Lung (tissue), 12 donors: ENCODE results near the gene LMF1. TPM values are rescaled to one million over a fixed set of nuclear protein-coding genes. Genes with fewer than 3 reads are reported as not detected.
"Not testable (repeated sequence)": the region's sequence is repeated elsewhere in the genome, so short reads cannot be mapped to it uniquely, and the experiment has no call there.

Source experiments
- ATAC-seq: fragments of 200-7000 bp; cut with Tn5 transposase; one replicate; pipeline ENCODE4 v1.9.1; 2020; ENCODE audit warnings: moderate number of reproducible peaks; ENCODE audit not compliant: insufficient read depth, low FRiP score
- DNase-seq, 3 donors: peaks; one replicate each; pipeline ENCODE4 v3.0.0-alpha.2; 2013 to 2017
- H3K27ac ChIP-seq, 2 donors: one replicate each; pipeline ENCODE4 v1.5.1; 2013; ENCODE audit warnings: mild to moderate bottlenecking in 2 of 2, moderate library complexity in 2 of 2, control low read depth in 1 of 2, inconsistent platforms in 1 of 2, low read depth in 1 of 2, low read length in 1 of 2
- H3K27me3 ChIP-seq, 3 donors: one replicate each; pipeline ENCODE4 v1.5.1; 2013; ENCODE audit warnings: low read length in 2 of 3; ENCODE audit not compliant: control insufficient read depth in 3 of 3, insufficient read depth in 3 of 3
- H3K36me3 ChIP-seq, 4 donors: one replicate each; pipeline ENCODE4 v1.5.1; 2013; ENCODE audit warnings: low read length in 4 of 4, mild to moderate bottlenecking in 1 of 4, moderate library complexity in 1 of 4; ENCODE audit not compliant: control insufficient read depth in 4 of 4, insufficient read depth in 4 of 4
- H3K4me1 ChIP-seq, 5 donors: one replicate each; pipeline ENCODE4 v1.5.1; 2013; ENCODE audit warnings: low read length in 5 of 5, mild to moderate bottlenecking in 2 of 5, moderate library complexity in 1 of 5; ENCODE audit not compliant: control insufficient read depth in 5 of 5, insufficient read depth in 5 of 5
- H3K4me3 ChIP-seq: one replicate; pipeline ENCODE4 v1.5.1; 2013; ENCODE audit warnings: mild to moderate bottlenecking, control low read depth, moderate library complexity
- H3K9ac ChIP-seq, 2 donors: one replicate each; pipeline ENCODE4 v1.5.1; 2013; ENCODE audit warnings: low read length in 2 of 2, control low read depth in 1 of 2; ENCODE audit not compliant: insufficient read depth in 1 of 2
- H3K9me3 ChIP-seq, 4 donors: one replicate each; pipeline ENCODE4 v1.5.1; 2013; ENCODE audit warnings: low read length in 3 of 4, mild to moderate bottlenecking in 1 of 4, moderate library complexity in 1 of 4; ENCODE audit not compliant: control insufficient read depth in 4 of 4, insufficient read depth in 3 of 4
- WGBS, 2 donors: extraction: QIAGEN DNeasy Blood & Tissue Kit; methylation state at CpG; one replicate each; pipeline ENCODE4 v1.1.7; 2013; 5-methylcytosine and 5-hydroxymethylcytosine counted together
- polyA plus RNA-seq, 2 donors: library from polyadenylated mRNA; stranded (reverse); fragments of 200-250 nt; gene quantifications; one replicate each; pipeline ENCODE4 v1.2.1, GENCODE V29; 2013
- total RNA-seq, 2 donors: library from RNA; depleted of rRNA in 1 of 2; stranded (reverse); fragments of >200 nt in 1 of 2; gene quantifications; one replicate each; pipeline ENCODE4 v1.2.1, GENCODE V29; 2014 to 2021
- TF ChIP-seq, protein P1 (sequence below): IDR thresholded peaks from 2 replicates; pipeline ENCODE4 v1.5.1; 2012; ENCODE audit warnings: mild to moderate bottlenecking; ENCODE audit errors: control extremely low read depth, extremely low read depth
- donor health status: control.
- donor health status: control.
- donor health status: Bipolar disorder and iron deficiency.
- donor health status: healthy.
- donor health status: DM: yes; HTN: yes; CAD: no.

LMF1 gene
- total and polyA plus RNA-seq, 4 donors, result 9.1 to 23.7 (median 20.6) TPM

DNA sequence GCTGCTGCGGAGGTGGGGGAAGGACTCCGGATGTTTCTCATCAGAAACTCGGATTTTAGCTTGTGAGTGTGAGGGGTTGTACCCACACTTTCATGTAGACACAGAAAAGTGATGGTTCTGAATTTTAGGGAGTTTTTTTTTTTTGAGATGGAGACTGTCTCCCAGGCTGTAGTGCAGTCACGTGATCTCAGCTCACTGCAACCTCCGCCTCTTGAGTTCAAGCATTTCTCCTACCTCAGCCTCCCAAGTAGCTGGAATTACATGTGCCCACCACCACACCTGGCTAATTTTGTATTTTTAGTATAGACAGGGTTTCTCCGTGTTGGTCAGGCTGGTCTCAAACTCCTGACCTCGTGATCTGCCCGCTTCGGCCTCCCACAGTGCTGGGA, 147.9 kb downstream of the LMF1 start:
- H3K9ac ChIP-seq, result no peak overlapping the region
- H3K36me3 ChIP-seq, result no peaks in the 10 kb centered on the region
- H3K27me3 ChIP-seq, result peaks cover 0 to 21% (median 11%) of the 10 kb centered on the region in 3 donors
- ATAC-seq (no peak), DNase-seq (no peak)
- no peak overlapping the region for H3K27ac ChIP-seq
- H3K4me1 ChIP-seq, result peaks cover 0 to 9% (median 5%) of the 10 kb centered on the region in 5 donors
- TF ChIP-seq, protein P1, sequence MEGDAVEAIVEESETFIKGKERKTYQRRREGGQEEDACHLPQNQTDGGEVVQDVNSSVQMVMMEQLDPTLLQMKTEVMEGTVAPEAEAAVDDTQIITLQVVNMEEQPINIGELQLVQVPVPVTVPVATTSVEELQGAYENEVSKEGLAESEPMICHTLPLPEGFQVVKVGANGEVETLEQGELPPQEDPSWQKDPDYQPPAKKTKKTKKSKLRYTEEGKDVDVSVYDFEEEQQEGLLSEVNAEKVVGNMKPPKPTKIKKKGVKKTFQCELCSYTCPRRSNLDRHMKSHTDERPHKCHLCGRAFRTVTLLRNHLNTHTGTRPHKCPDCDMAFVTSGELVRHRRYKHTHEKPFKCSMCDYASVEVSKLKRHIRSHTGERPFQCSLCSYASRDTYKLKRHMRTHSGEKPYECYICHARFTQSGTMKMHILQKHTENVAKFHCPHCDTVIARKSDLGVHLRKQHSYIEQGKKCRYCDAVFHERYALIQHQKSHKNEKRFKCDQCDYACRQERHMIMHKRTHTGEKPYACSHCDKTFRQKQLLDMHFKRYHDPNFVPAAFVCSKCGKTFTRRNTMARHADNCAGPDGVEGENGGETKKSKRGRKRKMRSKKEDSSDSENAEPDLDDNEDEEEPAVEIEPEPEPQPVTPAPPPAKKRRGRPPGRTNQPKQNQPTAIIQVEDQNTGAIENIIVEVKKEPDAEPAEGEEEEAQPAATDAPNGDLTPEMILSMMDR, result no peak
- WGBS, 2 donors, result 90 to 92% methylated on average over 9 of the region's 9 CpGs
- H3K4me3 ChIP-seq, result no peak overlapping the region
- H3K9me3 ChIP-seq, result peaks cover 0 to 3% (median under 1%) of the 10 kb centered on the region in 4 donors

DNA sequence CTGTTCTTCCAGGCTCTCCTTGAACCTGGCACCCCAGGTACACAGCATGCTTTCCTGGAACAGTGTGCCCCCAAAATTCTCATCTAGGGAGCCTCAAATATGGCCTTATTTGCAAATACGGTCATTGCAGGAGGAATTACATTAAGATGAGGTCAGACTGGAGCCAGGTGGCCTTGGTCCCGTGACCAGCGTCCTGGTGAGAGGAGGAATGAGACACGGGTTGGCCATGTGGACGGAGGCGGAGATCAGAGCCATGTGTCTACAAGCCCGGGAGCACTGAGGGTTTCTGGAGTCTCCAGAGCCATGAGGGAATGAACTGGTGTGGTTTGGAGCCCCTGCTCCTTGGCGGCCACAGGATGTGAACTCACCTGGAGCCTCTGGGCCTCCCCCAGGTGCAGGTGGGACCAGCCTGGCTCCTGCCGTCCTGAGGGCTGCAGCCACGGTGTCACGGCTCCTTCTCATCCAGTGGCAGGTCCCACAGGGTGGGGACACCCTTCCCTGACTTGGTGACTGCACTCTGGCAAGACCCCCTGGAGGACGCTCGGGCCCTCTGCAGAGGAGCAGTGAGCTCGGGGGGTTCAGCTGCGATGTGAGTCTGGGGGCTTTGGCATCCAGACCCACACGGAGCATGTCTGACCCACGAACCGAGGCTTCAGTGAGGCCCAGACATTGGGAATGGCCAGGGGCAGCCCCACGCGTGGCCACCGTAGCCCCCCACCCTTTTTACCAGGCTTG, 148.4 kb downstream of the LMF1 start:
- H3K9ac ChIP-seq, result no peak overlapping the region
- H3K4me1 ChIP-seq, result peaks cover 0 to 9% (median 5%) of the 10 kb centered on the region in 5 donors
- DNase-seq (no peak), ATAC-seq (no peak)
- 92 to 96% methylated on average over 21 of the region's 21 CpGs for WGBS, 2 donors
- TF ChIP-seq, protein P1, result no peak
- H3K4me3 ChIP-seq, result no peak overlapping the region
- H3K27ac ChIP-seq, result no peak overlapping the region
- no peaks in the 10 kb centered on the region for H3K36me3 ChIP-seq
- peaks cover 0 to 23% (median 13%) of the 10 kb centered on the region in 3 donors for H3K27me3 ChIP-seq
- peaks cover 0 to 3% (median 1%) of the 10 kb centered on the region in 4 donors for H3K9me3 ChIP-seq

DNA sequence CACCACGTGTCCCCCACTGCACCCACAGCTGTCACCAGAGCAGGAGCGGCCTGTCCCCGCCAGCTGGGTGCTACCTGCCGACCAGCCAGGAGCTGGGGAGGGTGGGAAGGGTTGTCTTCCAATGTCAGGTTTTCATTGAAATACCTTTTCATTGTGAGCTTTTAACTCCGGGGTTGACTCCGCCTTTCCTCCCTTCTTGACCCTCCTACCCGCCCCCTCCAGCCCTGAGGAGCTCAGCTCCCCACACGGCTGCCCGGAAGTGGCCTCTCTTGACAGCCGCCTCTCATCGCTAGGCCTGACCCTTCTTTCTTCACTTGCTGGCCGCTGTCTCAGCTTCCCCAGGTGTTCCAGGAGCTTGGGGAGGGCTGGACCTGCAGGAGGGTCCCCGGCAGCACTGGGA, 149.0 kb downstream of the LMF1 start:
- Histone ChIP-seq H3K27ac (no peak overlapping the region), H3K36me3 (no peaks in the 10 kb centered on the region), H3K9me3 (peaks cover 0 to 6% (median 1%) of the 10 kb centered on the region in 4 donors), H3K4me3 (no peak overlapping the region), H3K27me3 (peaks cover 0 to 29% (median 18%) of the 10 kb centered on the region in 3 donors), H3K9ac (no peak overlapping the region), H3K4me1 (peaks cover 0 to 12% (median 5%) of the 10 kb centered on the region in 5 donors)
- TF ChIP-seq, protein P1, result no peak
- DNase-seq, result no peak
- no peak for ATAC-seq
- 67 to 75% methylated on average over 13 of the region's 13 CpGs for WGBS, 2 donors

DNA sequence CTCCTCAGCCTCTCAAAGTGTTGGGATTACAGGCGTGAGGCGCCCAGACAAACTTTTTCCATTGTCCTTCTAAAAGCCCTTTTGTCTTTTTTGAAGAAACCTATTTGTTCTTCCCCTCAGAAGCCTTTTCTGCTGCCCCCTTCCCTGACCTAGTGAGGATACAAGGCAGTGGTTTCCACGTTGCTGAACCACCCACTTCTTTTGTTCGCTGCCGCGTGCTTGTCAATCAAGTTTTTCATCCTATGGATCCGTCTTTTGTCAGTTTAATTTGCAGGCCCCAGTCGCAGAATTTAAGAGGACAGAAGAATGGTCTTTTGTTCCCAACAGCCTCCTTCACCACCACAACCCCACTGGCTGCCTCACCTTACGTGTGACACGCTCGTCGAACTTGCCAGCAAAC, 150.0 kb downstream of the LMF1 start:
- Histone ChIP-seq H3K9ac (no peak overlapping the region), H3K27me3 (peaks cover 3 to 30% (median 17%) of the 10 kb centered on the region in 3 donors), H3K4me3 (no peak overlapping the region), H3K4me1 (peaks cover 0 to 12% (median 5%) of the 10 kb centered on the region in 5 donors), H3K36me3 (no peaks in the 10 kb centered on the region), H3K27ac (no peak overlapping the region), H3K9me3 (peaks cover 0 to 6% (median 1%) of the 10 kb centered on the region in 4 donors)
- TF ChIP-seq, protein P1, result no peak
- no peak for ATAC-seq
- 75 to 89% methylated on average over 12 of the region's 12 CpGs for whole genome bisulfite sequencing, 2 donors
- no peak for DNase-seq

DNA sequence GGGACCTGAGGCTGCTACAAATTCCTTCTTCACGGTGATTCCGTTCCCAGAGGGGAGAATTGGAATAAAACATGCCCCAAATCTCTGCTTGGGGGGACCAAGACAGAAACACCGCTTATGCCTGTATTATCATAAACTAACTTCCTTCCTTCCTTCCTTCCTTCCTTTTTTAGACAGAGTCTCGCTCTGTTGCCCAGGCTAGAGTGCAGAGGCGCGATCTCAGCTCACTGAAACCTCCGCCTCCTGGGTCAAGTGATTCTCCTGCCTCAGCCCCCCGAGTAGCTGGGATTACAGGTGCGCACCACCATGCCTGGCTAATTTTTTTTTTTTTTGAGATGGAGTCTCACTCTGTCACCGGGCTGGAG, 150.8 kb downstream of the LMF1 start:
- not testable (repeated sequence) for ATAC-seq, H3K9me3 ChIP-seq, H3K27ac ChIP-seq, DNase-seq, H3K9ac ChIP-seq, H3K4me3 ChIP-seq, H3K36me3 ChIP-seq, H3K4me1 ChIP-seq
- WGBS, 2 donors, result 26 to 54% methylated on average over 10 of the region's 10 CpGs
- peaks cover 3 to 29% (median 15%) of the 10 kb centered on the region in 3 donors for H3K27me3 ChIP-seq
